OCI-LY1 (cell line): ENCODE results near the gene RPF1.

Experiments used
- H2AFZ ChIP-seq: fragments of 200-600 bp; sonication (generic), shearing (Covaris generic); 2 replicates; pipeline ENCODE4 v1.6.0; 2014; ENCODE audit warnings: antibody characterized with exemption, mild to moderate bottlenecking, low read length
- H3F3A ChIP-seq: fragments of 200-600 bp; sonication (generic), shearing (Covaris generic); 2 replicates; pipeline ENCODE4 v1.6.0; 2014; ENCODE audit warnings: mild to moderate bottlenecking, antibody characterized with exemption, low read length, moderate library complexity; ENCODE audit not compliant: insufficient read depth
- H3K27ac ChIP-seq: fragments of 200-600 bp; sonication (generic); 2 replicates; pipeline ENCODE4 v1.5.1; 2014; ENCODE audit warnings: low read length, mixed run types, mild to moderate bottlenecking, low read depth; ENCODE audit not compliant: poor library complexity, severe bottlenecking
- H3K27me3 ChIP-seq: fragments of 200-600 bp; sonication (generic); 2 replicates; pipeline ENCODE4 v1.6.0; 2014; ENCODE audit warnings: antibody characterized with exemption, mild to moderate bottlenecking, low read length, moderate library complexity; ENCODE audit not compliant: insufficient read depth
- H3K36me3 ChIP-seq: fragments of 200-600 bp; sonication (generic); 2 replicates; pipeline ENCODE4 v1.6.1; 2014; ENCODE audit warnings: mild to moderate bottlenecking, antibody characterized with exemption, low read length, moderate library complexity, mixed read lengths; ENCODE audit not compliant: insufficient read depth
- H3K4me1 ChIP-seq: fragments of 200-600 bp; sonication (generic); 2 replicates; pipeline ENCODE4 v1.5.1; 2014; ENCODE audit warnings: mild to moderate bottlenecking, low read length, moderate library complexity; ENCODE audit not compliant: insufficient read depth, severe bottlenecking
- H3K4me2 ChIP-seq: fragments of 200-600 bp; sonication (generic), shearing (Covaris generic); 2 replicates; pipeline ENCODE4 v1.6.1; 2014; ENCODE audit warnings: low read length
- H3K4me3 ChIP-seq: fragments of 200-600 bp; sonication (generic); 2 replicates; pipeline ENCODE4 v1.5.1; 2014; ENCODE audit warnings: low read length, low read depth, mild to moderate bottlenecking, mixed read lengths; ENCODE audit not compliant: poor library complexity, severe bottlenecking
- H3K79me2 ChIP-seq: fragments of 200-600 bp; shearing (Covaris generic); 2 replicates; pipeline ENCODE4 v1.6.1; 2016; ENCODE audit warnings: mixed run types, low read length, mixed read lengths; ENCODE audit not compliant: insufficient read depth
- H3K9ac ChIP-seq: fragments of 200-600 bp; sonication (generic), shearing (Covaris generic); 2 replicates; pipeline ENCODE4 v1.6.1; 2014; ENCODE audit warnings: mild to moderate bottlenecking, low read length, mixed read lengths
- H3K9me2 ChIP-seq: fragments of 200-600 bp; sonication (generic), shearing (Covaris generic); 2 replicates; pipeline ENCODE4 v1.6.1; 2014; ENCODE audit warnings: low read depth, mild to moderate bottlenecking, low read length, mixed read lengths
- H3K9me3 ChIP-seq: fragments of 200-600 bp; shearing (Covaris generic); 2 replicates; pipeline ENCODE4 v1.6.1; 2014; ENCODE audit warnings: low read length, mixed read lengths
- H4K20me1 ChIP-seq: fragments of 200-600 bp; sonication (generic), shearing (Covaris generic); 2 replicates; pipeline ENCODE4 v1.6.0; 2016; ENCODE audit warnings: mild to moderate bottlenecking, low read length; ENCODE audit not compliant: insufficient read depth
- CTCF ChIP-seq: fragments of 200-600 bp; sonication (generic), shearing (Covaris generic); IDR thresholded peaks from 2 replicates; pipeline ENCODE4 v1.5.1; 2017; ENCODE audit warnings: mild to moderate bottlenecking, antibody characterized with exemption, low read length, moderate library complexity, mixed read lengths
- EZH2 ChIP-seq: fragments of 200-600 bp; sonication (generic), shearing (Covaris generic); IDR thresholded peaks from 2 replicates; pipeline ENCODE4 v1.8.0; 2017; ENCODE audit warnings: borderline replicate concordance, mixed run types, mild to moderate bottlenecking, antibody characterized with exemption, low read length, moderate library complexity, mixed read lengths

The RPF1 gene

GRCh38 chr1:84538599-84538998, 59.5 kb downstream of the RPF1 start:
- no peak overlapping the region for H2AFZ ChIP-seq

GRCh38 chr1:84539972-84540371, 60.9 kb downstream of the RPF1 start:
- H3K36me3 ChIP-seq: no peaks in the 10 kb centered on the region
- no peak overlapping the region for H3K9ac ChIP-seq
- peaks cover 9% of the 10 kb centered on the region for H3K4me1 ChIP-seq
- H3K27ac ChIP-seq: no peak overlapping the region
- no peak for TF ChIP-seq EZH2
- no peak for TF ChIP-seq CTCF
- H3K27me3 ChIP-seq: no peaks in the 10 kb centered on the region
- H3K9me3 ChIP-seq: no peaks in the 10 kb centered on the region
- no peak overlapping the region for H3K4me2 ChIP-seq
- H3K79me2 ChIP-seq: no peaks in the 10 kb centered on the region
- no peak overlapping the region for H2AFZ ChIP-seq
- no peaks in the 10 kb centered on the region for H3K9me2 ChIP-seq
- no peak overlapping the region for H3K4me3 ChIP-seq
- no peaks in the 10 kb centered on the region for H4K20me1 ChIP-seq
- no peaks in the 10 kb centered on the region for H3F3A ChIP-seq

More at GRCh38 chr1:84538599-84538998, 59.5 kb downstream of the RPF1 start:
- H3K27ac ChIP-seq: no peak overlapping the region
- no peaks in the 10 kb centered on the region for H3K79me2 ChIP-seq
- no peak for TF ChIP-seq CTCF
- TF ChIP-seq EZH2: no peak
- peaks cover 9% of the 10 kb centered on the region for H3K4me1 ChIP-seq
- no peaks in the 10 kb centered on the region for H3K36me3 ChIP-seq
- no peak overlapping the region for H3K4me3 ChIP-seq
- H3K9ac ChIP-seq: no peak overlapping the region
- no peaks in the 10 kb centered on the region for H3K9me2 ChIP-seq
- H3K4me2 ChIP-seq: no peak overlapping the region
- H3K9me3 ChIP-seq: no peaks in the 10 kb centered on the region
- no peaks in the 10 kb centered on the region for H3K27me3 ChIP-seq
- no peaks in the 10 kb centered on the region for H3F3A ChIP-seq
- no peaks in the 10 kb centered on the region for H4K20me1 ChIP-seq

- Histone ChIP-seq H3K4me2 (no peak overlapping the region), H3K4me1 (peaks cover 9% of the 10 kb centered on the region), H3K27ac (no peak overlapping the region), H3K9me2 (no peaks in the 10 kb centered on the region), H4K20me1 (no peaks in the 10 kb centered on the region), H3K9ac (no peak overlapping the region), H2AFZ (no peak overlapping the region), H3K4me3 (no peak overlapping the region), H3F3A (no peaks in the 10 kb centered on the region), H3K27me3 (no peaks in the 10 kb centered on the region), H3K36me3 (no peaks in the 10 kb centered on the region), H3K79me2 (no peaks in the 10 kb centered on the region), H3K9me3 (no peaks in the 10 kb centered on the region)
- TF ChIP-seq EZH2 (no peak), CTCF (no peak)
Observed at GRCh38 chr1:84540759-84541158, 61.7 kb downstream of the RPF1 start.
